Endothelial cell of umbilical vein (primary cell): ENCODE data around the gene OLFML2B.

ENCODE experiments used
- EZH2 ChIP-seq: IDR thresholded peaks from 2 replicates; pipeline ENCODE4 v1.6.1; 2012; ENCODE audit warnings: borderline replicate concordance, low read depth, mild to moderate bottlenecking, moderate library complexity, low read length, inconsistent platforms; ENCODE audit not compliant: severe bottlenecking
- JUN ChIP-seq: IDR thresholded peaks from 2 replicates; pipeline ENCODE4 v1.6.1; 2011; ENCODE audit warnings: borderline replicate concordance, low read depth; ENCODE audit not compliant: insufficient read length, insufficient read depth
- MYC ChIP-seq: IDR thresholded peaks from one replicate; pipeline ENCODE4 v1.6.1; 2011; ENCODE audit warnings: mild to moderate bottlenecking, low read depth, low read length
- POLR2AphosphoS5 ChIP-seq: IDR thresholded peaks from 2 replicates; pipeline ENCODE4 v1.6.1; 2012; ENCODE audit warnings: low read depth, mild to moderate bottlenecking, control low read depth, low read length, moderate library complexity; ENCODE audit not compliant: insufficient read depth
- TF ChIP-seq, protein P1 (sequence below), 2 donors: IDR thresholded peaks; 1 replicate in 1 of 2; 2 replicates in 1 of 2; pipeline ENCODE4 v1.5.1; 2011; ENCODE audit warnings: low read length in 2 of 2, mild to moderate bottlenecking in 2 of 2, moderate library complexity in 2 of 2, control low read depth in 1 of 2, inconsistent platforms in 1 of 2, low read depth in 1 of 2; ENCODE audit not compliant: insufficient read depth in 1 of 2; ENCODE audit errors: extremely low read depth in 1 of 2
- TF ChIP-seq, protein P2 (sequence below): IDR thresholded peaks from 2 replicates; pipeline ENCODE4 v1.6.1; 2011; ENCODE audit not compliant: insufficient read depth, insufficient read length

GRCh38 chr1:161989786-161990185 is 33.9 kb downstream of the OLFML2B start:
- TF ChIP-seq, protein P1, sequence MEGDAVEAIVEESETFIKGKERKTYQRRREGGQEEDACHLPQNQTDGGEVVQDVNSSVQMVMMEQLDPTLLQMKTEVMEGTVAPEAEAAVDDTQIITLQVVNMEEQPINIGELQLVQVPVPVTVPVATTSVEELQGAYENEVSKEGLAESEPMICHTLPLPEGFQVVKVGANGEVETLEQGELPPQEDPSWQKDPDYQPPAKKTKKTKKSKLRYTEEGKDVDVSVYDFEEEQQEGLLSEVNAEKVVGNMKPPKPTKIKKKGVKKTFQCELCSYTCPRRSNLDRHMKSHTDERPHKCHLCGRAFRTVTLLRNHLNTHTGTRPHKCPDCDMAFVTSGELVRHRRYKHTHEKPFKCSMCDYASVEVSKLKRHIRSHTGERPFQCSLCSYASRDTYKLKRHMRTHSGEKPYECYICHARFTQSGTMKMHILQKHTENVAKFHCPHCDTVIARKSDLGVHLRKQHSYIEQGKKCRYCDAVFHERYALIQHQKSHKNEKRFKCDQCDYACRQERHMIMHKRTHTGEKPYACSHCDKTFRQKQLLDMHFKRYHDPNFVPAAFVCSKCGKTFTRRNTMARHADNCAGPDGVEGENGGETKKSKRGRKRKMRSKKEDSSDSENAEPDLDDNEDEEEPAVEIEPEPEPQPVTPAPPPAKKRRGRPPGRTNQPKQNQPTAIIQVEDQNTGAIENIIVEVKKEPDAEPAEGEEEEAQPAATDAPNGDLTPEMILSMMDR (IDR thresholded peaks at IDR 0.05; ENCODE audit: extremely low read depth in 1 of 2, insufficient read depth in 1 of 2, low read depth in 1 of 2, low read length in 2 of 2), result no peak
- TF ChIP-seq, protein P2, sequence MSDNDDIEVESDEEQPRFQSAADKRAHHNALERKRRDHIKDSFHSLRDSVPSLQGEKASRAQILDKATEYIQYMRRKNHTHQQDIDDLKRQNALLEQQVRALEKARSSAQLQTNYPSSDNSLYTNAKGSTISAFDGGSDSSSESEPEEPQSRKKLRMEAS, result no peak
- no peak for TF ChIP-seq JUN
- TF ChIP-seq POLR2AphosphoS5, result no peak
- TF ChIP-seq MYC, result no peak
- no peak for TF ChIP-seq EZH2
